GM23248 (cell line): ENCODE measurements around the gene YTHDF1. TPM values are rescaled to one million over a fixed set of nuclear protein-coding genes. Genes with fewer than 3 reads are reported as not detected.

Source experiments
- DNase-seq: peaks from one replicate; pipeline ENCODE4 v3.0.0-alpha.2; 2015
- H2AFZ ChIP-seq: fragments of 200-600 bp; sonication (generic); 2 replicates; pipeline ENCODE4 v1.6.1; 2016; ENCODE audit warnings: antibody characterized with exemption
- H3F3A ChIP-seq: fragments of 200-600 bp; sonication (generic); 2 replicates; pipeline ENCODE4 v1.6.1; 2016; ENCODE audit warnings: mild to moderate bottlenecking, antibody characterized with exemption, mixed run types; ENCODE audit not compliant: insufficient read depth
- H3K27ac ChIP-seq: fragments of 200-600 bp; sonication (generic); 2 replicates; pipeline ENCODE4 v1.5.1; 2016; ENCODE audit warnings: mild to moderate bottlenecking
- H3K27me3 ChIP-seq: fragments of 200-600 bp; sonication (generic); replicated peaks from 2 replicates; pipeline ENCODE4 v1.6.1; 2016; ENCODE audit warnings: mild to moderate bottlenecking; ENCODE audit not compliant: insufficient read depth
- H3K36me3 ChIP-seq: fragments of 200-600 bp; sonication (generic); 2 replicates; pipeline ENCODE4 v1.6.1; 2016; ENCODE audit warnings: low read depth, mild to moderate bottlenecking
- H3K4me1 ChIP-seq: fragments of 200-600 bp; sonication (generic); 2 replicates; pipeline ENCODE4 v1.6.1; 2016; ENCODE audit warnings: mild to moderate bottlenecking; ENCODE audit not compliant: insufficient read depth
- H3K4me2 ChIP-seq: fragments of 200-600 bp; sonication (generic); one replicate; pipeline ENCODE4 v1.6.1; 2016; ENCODE audit warnings: mild to moderate bottlenecking; ENCODE audit not compliant: unreplicated experiment
- H3K4me3 ChIP-seq: fragments of 200-600 bp; sonication (generic); 2 replicates; pipeline ENCODE4 v1.5.1; 2016; ENCODE audit warnings: mild to moderate bottlenecking
- H3K79me2 ChIP-seq: fragments of 200-600 bp; sonication (generic); 2 replicates; pipeline ENCODE4 v1.6.1; 2016; ENCODE audit warnings: mild to moderate bottlenecking; ENCODE audit not compliant: insufficient read depth
- H3K9ac ChIP-seq: fragments of 200-600 bp; sonication (generic); 2 replicates; pipeline ENCODE4 v1.6.1; 2016; ENCODE audit warnings: mild to moderate bottlenecking
- H3K9me2 ChIP-seq: fragments of 200-600 bp; sonication (generic); 2 replicates; pipeline ENCODE4 v1.6.1; 2016; ENCODE audit warnings: mixed run types, mild to moderate bottlenecking, moderate library complexity; ENCODE audit not compliant: insufficient read depth
- H3K9me3 ChIP-seq: fragments of 200-600 bp; sonication (generic); one replicate; pipeline ENCODE4 v1.6.1; 2017; ENCODE audit warnings: low read depth
- H4K20me1 ChIP-seq: fragments of 200-600 bp; sonication (generic); 2 replicates; pipeline ENCODE4 v1.6.0; 2016; ENCODE audit not compliant: insufficient read depth
- EZH2 ChIP-seq: fragments of 200-600 bp; sonication (generic); IDR thresholded peaks from 2 replicates; pipeline ENCODE4 v1.6.1; 2018; ENCODE audit warnings: antibody characterized with exemption, mild to moderate bottlenecking; ENCODE audit not compliant: insufficient read depth, poor library complexity, severe bottlenecking
- EZH2phosphoT487 ChIP-seq: fragments of 200-600 bp; sonication (generic); IDR thresholded peaks from 2 replicates; pipeline ENCODE4 v1.6.1; 2018; ENCODE audit warnings: antibody characterized with exemption, moderate library complexity, mild to moderate bottlenecking, low read depth; ENCODE audit not compliant: insufficient read depth
- WGBS, 2 experiments: methylation state at CpG; one replicate each; pipeline ENCODE4 v1.1.6; 2015 to 2017; ENCODE audit warnings: low lambda C conversion rate in 2 of 2, low coverage in 1 of 2; ENCODE audit errors: missing lambda C conversion rate in 2 of 2; 5-methylcytosine and 5-hydroxymethylcytosine counted together
- in situ Hi-C: fragments of 300-500 bp; cut with MboI; formaldehyde crosslinking; loops from 2 replicates; pipeline ENCODE4 v1.15.0; 2020
- polyA plus RNA-seq: library from polyadenylated mRNA; unstranded; fragments of >200 nt; fragmentation: Nextera tagmentation; extraction: Ambion mirVana; gene quantifications from 2 replicates; pipeline ENCODE4 v1.2.1, GENCODE V29; 2016
- total RNA-seq: library from RNA; depleted of rRNA; stranded (reverse); fragments of >200 nt; shearing (Covaris generic); gene quantifications from 2 replicates; pipeline ENCODE4 v1.2.3, GENCODE V29; 2014

YTHDF1 gene
- total and polyA plus RNA-seq, 2 experiments from 2014 or later: 16.7 to 20.4 TPM

GRCh38 chr20:63188641-63189321 lies 27.1 kb downstream of the YTHDF1 start:
- Histone ChIP-seq H3K27ac (no peak overlapping the region), H3K9ac (no peak overlapping the region), H3K4me3 (no peak overlapping the region), H3K9me2 (no peaks in the 10 kb centered on the region), H3K79me2 (no peaks in the 10 kb centered on the region), H2AFZ (no peak overlapping the region), H3K4me2 (no peak overlapping the region), H3K9me3 (no peaks in the 10 kb centered on the region), H3K4me1 (no peaks in the 10 kb centered on the region; the same call in 1 of the 2 replicates), H3K36me3 (no peaks in the 10 kb centered on the region), H4K20me1 (no peaks in the 10 kb centered on the region), H3K27me3 (no peaks in the 10 kb centered on the region), H3F3A (no peaks in the 10 kb centered on the region)
- whole genome bisulfite sequencing, 2 experiments: 42 to 50% methylated on average over 7 to 15 of the region's 15 CpGs
- in situ Hi-C loops: no loop called here
- TF ChIP-seq EZH2phosphoT487: no peak
- TF ChIP-seq EZH2: no peak
- no peak for DNase-seq

DNA sequence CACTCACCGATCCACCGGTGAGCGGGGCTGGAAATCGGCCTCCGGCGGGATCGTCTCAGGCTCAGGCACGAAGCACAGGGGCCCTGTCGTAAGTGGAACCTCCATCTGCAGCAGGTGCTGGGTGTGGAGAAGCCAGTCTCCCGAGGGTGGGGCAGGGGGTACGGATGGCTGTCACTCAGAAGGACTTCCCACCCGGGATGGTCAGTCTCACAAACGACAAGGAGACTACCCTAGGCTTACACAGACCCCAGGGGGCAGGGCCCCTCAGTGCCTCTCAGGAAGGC lies 27.8 kb downstream of the YTHDF1 start:
- no peak for DNase-seq
- no peaks in the 10 kb centered on the region; the same call in 1 of the 2 replicates for H3K4me1 ChIP-seq
- H3K79me2 ChIP-seq: no peaks in the 10 kb centered on the region
- no peaks in the 10 kb centered on the region for H3K36me3 ChIP-seq
- no peak overlapping the region for H3K9ac ChIP-seq
- TF ChIP-seq EZH2phosphoT487 (no peak), EZH2 (no peak)
- in situ Hi-C loops: no loop called here
- no peaks in the 10 kb centered on the region for H3K9me2 ChIP-seq
- no peak overlapping the region for H3K27ac ChIP-seq
- H4K20me1 ChIP-seq: no peaks in the 10 kb centered on the region
- WGBS, 2 experiments: 76 to 83% methylated on average over 11 to 13 of the region's 13 CpGs
- H3K27me3 ChIP-seq: no peaks in the 10 kb centered on the region
- no peaks in the 10 kb centered on the region for H3K9me3 ChIP-seq
- H3K4me2 ChIP-seq: no peak overlapping the region
- H2AFZ ChIP-seq: no peak overlapping the region
- H3K4me3 ChIP-seq: no peak overlapping the region
- no peaks in the 10 kb centered on the region for H3F3A ChIP-seq

DNA sequence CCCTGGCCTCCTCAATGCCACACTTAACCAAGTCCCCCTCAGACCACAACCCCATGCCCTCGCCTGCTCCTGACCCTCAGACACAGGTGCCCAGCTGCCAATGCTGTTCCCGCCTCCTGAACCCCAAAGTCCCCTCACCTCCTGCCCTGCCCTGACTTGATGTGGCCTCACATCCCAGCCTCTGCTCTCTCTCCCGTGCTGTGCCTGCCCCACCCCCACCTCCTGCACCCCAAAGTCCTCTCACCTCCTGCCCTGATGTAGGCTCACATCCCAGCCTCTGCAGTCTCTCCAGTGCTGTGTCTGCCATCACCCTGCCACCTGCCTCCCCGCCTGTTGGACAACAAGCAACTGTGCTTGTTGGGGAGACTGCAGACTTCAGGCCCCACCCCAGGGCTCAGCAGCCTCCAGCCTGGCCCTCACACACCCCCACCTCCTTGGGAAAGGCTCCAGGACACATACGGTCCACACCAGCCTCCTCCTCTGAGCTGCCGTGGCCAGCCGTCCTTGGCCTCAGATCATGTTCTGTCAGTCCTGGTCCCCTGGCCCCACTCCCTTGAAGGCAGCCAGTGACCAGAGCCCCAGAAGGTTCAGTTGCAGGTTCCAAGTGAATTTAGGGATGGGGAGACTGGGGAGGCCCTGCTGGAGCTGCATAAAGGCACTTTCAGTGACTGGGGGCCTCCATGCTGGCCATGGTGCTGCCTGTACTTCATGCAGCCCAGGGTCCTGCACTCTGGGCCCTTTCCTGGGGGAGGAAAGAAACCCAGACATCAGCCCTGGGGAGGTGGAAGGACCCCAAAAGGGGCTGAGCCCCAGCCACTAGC lies 28.4 kb downstream of the YTHDF1 start:
- Histone ChIP-seq H3K79me2 (no peaks in the 10 kb centered on the region), H4K20me1 (no peaks in the 10 kb centered on the region), H3K36me3 (no peaks in the 10 kb centered on the region), H3K4me2 (no peak overlapping the region), H3F3A (no peaks in the 10 kb centered on the region), H3K9me3 (no peaks in the 10 kb centered on the region), H3K4me1 (no peaks in the 10 kb centered on the region; the same call in 1 of the 2 replicates), H3K9ac (no peak overlapping the region), H3K27ac (no peak overlapping the region), H3K27me3 (0 out of 2 replicates have a peak, but pooled peaks cover 5% of the 10 kb centered on the region), H3K9me2 (no peaks in the 10 kb centered on the region), H3K4me3 (no peak overlapping the region), H2AFZ (no peak overlapping the region)
- 64 to 71% methylated on average over 7 of the region's 7 CpGs for WGBS, 2 experiments
- in situ Hi-C loops: no loop called here
- no peak for DNase-seq
- TF ChIP-seq EZH2: no peak
- no peak for TF ChIP-seq EZH2phosphoT487

DNA sequence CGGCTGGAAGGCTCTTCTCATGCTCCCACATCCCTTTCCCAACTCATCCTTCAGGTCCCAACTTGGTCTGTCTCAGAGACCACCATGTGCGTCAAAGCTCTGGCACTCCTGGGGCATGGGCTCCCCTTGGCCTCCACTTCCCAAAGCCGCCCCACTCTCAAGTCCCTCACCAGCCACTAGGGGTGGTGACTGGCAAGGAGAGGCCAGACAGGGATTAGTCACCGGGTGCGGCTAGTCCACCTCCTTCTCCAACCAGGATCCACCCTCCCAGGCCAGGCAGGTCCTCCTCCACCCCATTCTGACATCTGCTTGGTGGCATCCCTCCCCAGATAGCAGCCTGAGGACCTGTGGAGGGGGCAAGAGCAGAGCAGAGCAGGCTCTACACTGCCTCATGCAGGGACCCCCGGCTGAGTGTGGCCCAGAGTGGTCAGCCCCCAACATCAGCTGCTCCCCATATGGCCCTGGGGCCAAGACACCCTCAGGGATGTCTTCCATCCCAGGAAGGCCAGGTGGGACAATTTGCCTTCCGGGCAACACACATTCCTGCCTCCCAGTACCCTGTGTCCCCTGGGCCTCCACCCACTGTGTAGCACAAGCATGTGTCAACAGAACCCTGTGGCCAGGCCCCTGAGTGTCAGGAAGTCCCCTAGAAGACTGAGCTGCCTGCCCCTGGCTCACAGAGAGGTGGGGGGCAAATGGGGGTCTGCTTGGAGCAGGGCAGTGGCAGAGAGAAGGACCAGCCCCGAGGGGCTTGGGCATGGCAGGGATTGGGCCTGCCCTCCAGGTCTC lies 29.2 kb downstream of the YTHDF1 start:
- no peak overlapping the region for H2AFZ ChIP-seq

More for the DNA sequence above, 29.2 kb downstream of the YTHDF1 start:
- Histone ChIP-seq H3K79me2 (no peaks in the 10 kb centered on the region), H3K9ac (no peak overlapping the region), H3K4me2 (no peak overlapping the region), H3K9me2 (no peaks in the 10 kb centered on the region), H3K9me3 (no peaks in the 10 kb centered on the region), H3F3A (no peaks in the 10 kb centered on the region), H4K20me1 (no peaks in the 10 kb centered on the region), H3K4me3 (no peak overlapping the region), H3K27me3 (0 out of 2 replicates have a peak, but pooled peaks cover 6% of the 10 kb centered on the region), H3K27ac (no peak overlapping the region), H3K36me3 (no peaks in the 10 kb centered on the region), H3K4me1 (no peaks in the 10 kb centered on the region; the same call in 1 of the 2 replicates)
- DNase-seq: peak; percentile 79
- 69 to 75% methylated on average over 7 to 8 of the region's 8 CpGs for whole genome bisulfite sequencing, 2 experiments
- TF ChIP-seq EZH2phosphoT487 (no peak), EZH2 (no peak)
- in situ Hi-C loops: no loop called here
